IMR-90 (cell line): ENCODE data around the gene EMC8.

Experiments used
- BHLHE40 ChIP-seq: fragments of 150-350 bp; IDR thresholded peaks from 2 replicates; pipeline ENCODE4 v1.6.1; 2016; ENCODE audit warnings: mild to moderate bottlenecking, low read depth, low read length
- CEBPB ChIP-seq: IDR thresholded peaks from 2 replicates; pipeline ENCODE4 v1.6.1; 2012; ENCODE audit warnings: low read depth, low read length, improper control_type of control experiment
- CTCF ChIP-seq: conservative IDR thresholded peaks from 2 replicates; pipeline ENCODE4 v1.5.1; 2012; ENCODE audit warnings: mild to moderate bottlenecking, low read depth, low read length, improper control_type of control experiment
- ELK1 ChIP-seq: fragments of 150-350 bp; IDR thresholded peaks from 2 replicates; pipeline ENCODE4 v1.6.1; 2016; ENCODE audit warnings: low read depth, mild to moderate bottlenecking, low read length, moderate library complexity, borderline replicate concordance
- MAFK ChIP-seq: IDR thresholded peaks from 2 replicates; pipeline ENCODE4 v1.6.1; 2012; ENCODE audit warnings: low read depth, low read length, improper control_type of control experiment
- MAZ ChIP-seq: IDR thresholded peaks from 2 replicates; pipeline ENCODE4 v1.6.1; 2012; ENCODE audit warnings: low read depth, mild to moderate bottlenecking, low read length, improper control_type of control experiment, moderate library complexity, borderline replicate concordance
- MXI1 ChIP-seq: IDR thresholded peaks from 2 replicates; pipeline ENCODE4 v1.6.1; 2012; ENCODE audit warnings: low read depth, mild to moderate bottlenecking, low read length, moderate library complexity, borderline replicate concordance
- POLR2A ChIP-seq: IDR thresholded peaks from 2 replicates; pipeline ENCODE4 v1.6.1; 2012; ENCODE audit warnings: mild to moderate bottlenecking, low read depth, low read length
- RAD21 ChIP-seq: IDR thresholded peaks from 2 replicates; pipeline ENCODE4 v1.6.1; 2012; ENCODE audit warnings: low read length, improper control_type of control experiment
- RCOR1 ChIP-seq: IDR thresholded peaks from 2 replicates; pipeline ENCODE4 v1.6.1; 2012; ENCODE audit warnings: mild to moderate bottlenecking, low read length, improper control_type of control experiment; ENCODE audit not compliant: insufficient replicate concordance
- RFX5 ChIP-seq: IDR thresholded peaks from 2 replicates; pipeline ENCODE4 v1.8.0; 2012; ENCODE audit warnings: low read depth, mild to moderate bottlenecking, low read length, moderate library complexity
- SMC3 ChIP-seq: fragments of 150-350 bp; IDR thresholded peaks from 2 replicates; pipeline ENCODE4 v1.6.1; 2016; ENCODE audit warnings: low read depth, mild to moderate bottlenecking, antibody characterized with exemption, low read length, moderate library complexity
- TF ChIP-seq, protein P1 (sequence below): fragments of 150-350 bp; IDR thresholded peaks from 2 replicates; pipeline ENCODE4 v1.6.1; 2017; ENCODE audit warnings: mild to moderate bottlenecking, antibody characterized with exemption, low read length, low read depth

- no peak for TF ChIP-seq CTCF
- TF ChIP-seq CEBPB, result no peak
- TF ChIP-seq RAD21, result no peak
- no peak for TF ChIP-seq RCOR1
- no peak for TF ChIP-seq POLR2A
- no peak for TF ChIP-seq SMC3
- no peak for TF ChIP-seq MAZ
- TF ChIP-seq MXI1, result no peak
- no peak for TF ChIP-seq ELK1
- no peak for TF ChIP-seq RFX5
- TF ChIP-seq, protein P1, sequence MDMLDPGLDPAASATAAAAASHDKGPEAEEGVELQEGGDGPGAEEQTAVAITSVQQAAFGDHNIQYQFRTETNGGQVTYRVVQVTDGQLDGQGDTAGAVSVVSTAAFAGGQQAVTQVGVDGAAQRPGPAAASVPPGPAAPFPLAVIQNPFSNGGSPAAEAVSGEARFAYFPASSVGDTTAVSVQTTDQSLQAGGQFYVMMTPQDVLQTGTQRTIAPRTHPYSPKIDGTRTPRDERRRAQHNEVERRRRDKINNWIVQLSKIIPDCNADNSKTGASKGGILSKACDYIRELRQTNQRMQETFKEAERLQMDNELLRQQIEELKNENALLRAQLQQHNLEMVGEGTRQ, result no peak
- no peak for TF ChIP-seq MAFK
- no peak for TF ChIP-seq BHLHE40
These were observed 9.6 kb upstream of the EMC8 start for GRCh38 chr16:85808926-85809325.
